Small intestine (tissue), 7 donors: ENCODE measurements around the gene DLG2. TPM values are rescaled to one million over a fixed set of nuclear protein-coding genes. Genes with fewer than 3 reads are reported as not detected.
"Not testable (repeated sequence)": the region's sequence is repeated elsewhere in the genome, so short reads cannot be mapped to it uniquely, and the experiment has no call there.

Experiments used
- DNase-seq, 2 donors: peaks; one replicate each; pipeline versions ENCODE4 v3.0.0 to v3.0.0-alpha.2; 2013
- FAIRE-seq: peaks from 2 replicates; lab custom pipeline; 2012; peaks lifted over from hg19 to GRCh38; lab: Jason Lieb, UNC
- H3K27ac ChIP-seq, 3 donors: one replicate each; pipeline ENCODE4 v1.5.1; 2013; ENCODE audit warnings: low read length in 2 of 3, mild to moderate bottlenecking in 2 of 3, control low read depth in 1 of 3, inconsistent platforms in 1 of 3, low read depth in 1 of 3, moderate library complexity in 1 of 3
- H3K27me3 ChIP-seq, 3 donors: one replicate each; pipeline ENCODE4 v1.6.1; 2013; ENCODE audit warnings: low read length in 3 of 3, inconsistent platforms in 1 of 3; ENCODE audit not compliant: control insufficient read depth in 3 of 3, insufficient read depth in 3 of 3
- H3K36me3 ChIP-seq, 3 donors: one replicate each; pipeline ENCODE4 v1.6.1; 2013; ENCODE audit warnings: low read length in 3 of 3, inconsistent platforms in 1 of 3, low read depth in 1 of 3, mild to moderate bottlenecking in 1 of 3, moderate library complexity in 1 of 3; ENCODE audit not compliant: control insufficient read depth in 3 of 3, insufficient read depth in 2 of 3
- H3K4me1 ChIP-seq, 3 donors: one replicate each; pipeline ENCODE4 v1.6.1; 2013; ENCODE audit warnings: low read length in 2 of 3, inconsistent platforms in 1 of 3, low read depth in 1 of 3, mild to moderate bottlenecking in 1 of 3, moderate library complexity in 1 of 3; ENCODE audit not compliant: control insufficient read depth in 3 of 3, insufficient read depth in 2 of 3
- H3K4me3 ChIP-seq, 3 donors: one replicate each; pipeline ENCODE4 v1.5.1; 2013; ENCODE audit warnings: low read length in 3 of 3, control low read depth in 1 of 3, inconsistent platforms in 1 of 3, low read depth in 1 of 3, mild to moderate bottlenecking in 1 of 3, moderate library complexity in 1 of 3
- H3K9me3 ChIP-seq, 2 donors: one replicate each; pipeline ENCODE4 v1.6.1; 2013; ENCODE audit warnings: low read depth in 1 of 2, low read length in 1 of 2; ENCODE audit not compliant: control insufficient read depth in 2 of 2, insufficient read depth in 1 of 2
- WGBS, 3 donors: extraction: QIAGEN DNeasy Blood & Tissue Kit; methylation state at CpG; one replicate each; pipeline ENCODE4 v1.1.7; 2013; 5-methylcytosine and 5-hydroxymethylcytosine counted together
- polyA plus RNA-seq, 4 donors: library from polyadenylated mRNA; stranded (reverse) in 3 of 4; unstranded in 1 of 4; fragments of 200-250 nt in 3 of 4; fragments of 120-200 nt in 1 of 4; gene quantifications; one replicate each; pipeline versions ENCODE4 v1.2.1 to v1.2.3, GENCODE V29; 2013
- donor health status: healthy with polysubstance abuse.
- donor health status: control.
- donor health status: control.
- donor health status: Bipolar disorder and iron deficiency.
- donor health status: healthy.

The DLG2 gene
- polyA plus RNA-seq, 4 donors = 0.22 to 1.6 (median 1.1) TPM

- DNase-seq (no peak), FAIRE-seq (no peak)
- no peaks in the 10 kb centered on the region for H3K27me3 ChIP-seq
- no peaks in the 10 kb centered on the region for H3K9me3 ChIP-seq
- 83 to 93% (median 88%) methylated on average over 2 of the region's 2 CpGs for WGBS, 3 donors
- H3K36me3 ChIP-seq = no peaks in the 10 kb centered on the region
- no peak overlapping the region for H3K27ac ChIP-seq
- H3K4me3 ChIP-seq = no peak overlapping the region
- no peaks in the 10 kb centered on the region for H3K4me1 ChIP-seq
These were observed 2178.5 kb downstream of the DLG2 start for GRCh38 chr11:83448686-83449085.

DNA sequence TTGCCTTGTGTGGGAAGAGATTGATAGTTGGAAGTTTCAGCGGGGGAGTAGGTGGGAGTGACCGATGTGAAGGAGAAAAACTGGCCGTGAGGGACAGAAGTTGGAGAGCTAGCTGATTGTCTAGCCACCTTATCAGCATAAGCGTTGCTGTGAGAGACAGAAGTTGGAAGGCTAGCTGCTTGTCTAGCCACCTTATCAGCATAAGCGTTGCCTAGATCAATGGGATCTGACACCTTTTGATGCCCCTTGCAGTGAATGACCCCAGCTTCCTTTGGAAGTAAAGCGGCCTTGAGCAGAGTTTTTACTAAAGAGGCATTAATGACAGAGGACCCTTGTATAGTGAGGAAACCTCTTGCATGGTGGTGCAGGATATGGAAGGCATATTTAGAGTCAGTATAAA lies 2183.3 kb downstream of the DLG2 start:
- H3K36me3 ChIP-seq, H3K4me1 ChIP-seq, FAIRE-seq, H3K27me3 ChIP-seq, H3K4me3 ChIP-seq, H3K27ac ChIP-seq, H3K9me3 ChIP-seq, DNase-seq: not testable (repeated sequence)
- WGBS, 3 donors = 52 to 57% (median 53%) methylated on average over 6 of the region's 6 CpGs

GRCh38 chr11:83441601-83442000 lies 2185.5 kb downstream of the DLG2 start:
- WGBS, 3 donors = 71 to 77% (median 75%) methylated on average over 2 of the region's 2 CpGs
- Histone ChIP-seq H3K4me1 (no peaks in the 10 kb centered on the region), H3K27ac (no peak overlapping the region), H3K27me3 (no peaks in the 10 kb centered on the region), H3K36me3 (no peaks in the 10 kb centered on the region), H3K4me3 (no peak overlapping the region), H3K9me3 (no peaks in the 10 kb centered on the region)
- DNase-seq = no peak
- no peak for FAIRE-seq

DNA sequence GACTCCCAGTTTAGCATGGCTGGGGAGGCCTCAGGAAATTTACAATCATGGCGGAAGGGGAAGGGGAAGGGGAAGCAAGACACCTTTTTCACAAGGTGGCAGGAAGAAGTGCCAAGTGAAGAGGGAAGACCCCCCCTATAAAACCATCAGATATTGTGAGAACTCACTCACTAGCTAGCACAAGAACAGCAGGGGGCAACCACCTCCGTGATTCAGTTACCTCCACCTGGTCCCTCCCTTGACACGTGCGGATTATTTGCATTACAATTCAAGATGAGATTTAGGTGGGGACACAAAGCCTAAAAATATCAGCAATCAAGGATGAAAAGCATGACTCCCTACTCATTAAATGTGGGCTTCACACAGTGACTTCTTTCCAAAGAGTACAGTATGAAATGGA lies 2186.0 kb downstream of the DLG2 start:
- no peak overlapping the region for H3K4me3 ChIP-seq
- H3K27me3 ChIP-seq = no peaks in the 10 kb centered on the region
- FAIRE-seq (no peak), DNase-seq (no peak)
- no peak overlapping the region for H3K27ac ChIP-seq
- no peaks in the 10 kb centered on the region for H3K9me3 ChIP-seq
- 60 to 69% (median 69%) methylated on average over 4 of the region's 4 CpGs for WGBS, 3 donors
- no peaks in the 10 kb centered on the region for H3K36me3 ChIP-seq
- no peaks in the 10 kb centered on the region for H3K4me1 ChIP-seq

- 52 to 77% (median 55%) methylated on average over 2 of the region's 2 CpGs for WGBS, 3 donors
- DNase-seq = no peak
- Histone ChIP-seq H3K4me1 (no peaks in the 10 kb centered on the region), H3K9me3 (no peaks in the 10 kb centered on the region), H3K27me3 (no peaks in the 10 kb centered on the region), H3K27ac (no peak overlapping the region), H3K36me3 (no peaks in the 10 kb centered on the region), H3K4me3 (no peak overlapping the region)
- FAIRE-seq = no peak
These were observed 2188.7 kb downstream of the DLG2 start for GRCh38 chr11:83438438-83438837.

DNA sequence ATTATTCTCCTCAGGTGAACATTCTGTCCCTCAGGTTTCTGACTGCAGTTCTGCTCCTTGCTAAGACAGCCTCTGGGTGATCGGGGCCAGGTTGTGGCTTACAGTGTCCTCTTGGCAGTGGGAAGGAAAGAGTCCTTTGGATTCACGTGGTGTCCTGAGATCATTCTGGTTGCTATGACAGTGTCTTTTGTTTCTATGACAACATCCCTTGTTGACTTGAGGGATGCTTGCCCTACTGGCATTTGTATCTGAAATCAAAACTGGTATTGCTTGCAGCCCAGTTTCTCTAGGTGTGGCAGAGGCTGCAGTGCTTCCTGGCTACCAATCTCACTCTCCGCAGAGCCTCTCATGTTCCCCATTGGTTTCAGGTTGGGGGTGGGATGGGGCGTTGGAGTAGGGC lies 2189.2 kb downstream of the DLG2 start:
- H3K4me3 ChIP-seq = no peak overlapping the region
- DNase-seq (no peak), FAIRE-seq (no peak)
- H3K27me3 ChIP-seq = no peaks in the 10 kb centered on the region
- H3K9me3 ChIP-seq = no peaks in the 10 kb centered on the region
- H3K4me1 ChIP-seq = no peaks in the 10 kb centered on the region
- H3K27ac ChIP-seq = no peak overlapping the region
- H3K36me3 ChIP-seq = no peaks in the 10 kb centered on the region
- WGBS, 3 donors = 71 to 78% (median 74%) methylated on average over 4 of the region's 4 CpGs

- no peak for DNase-seq
- no peaks in the 10 kb centered on the region for H3K36me3 ChIP-seq
- H3K4me1 ChIP-seq = no peaks in the 10 kb centered on the region
- H3K4me3 ChIP-seq = no peak overlapping the region
- 89 to 100% (median 90%) methylated on average over 3 of the region's 3 CpGs for WGBS, 3 donors
- no peak overlapping the region for H3K27ac ChIP-seq
- H3K27me3 ChIP-seq = no peaks in the 10 kb centered on the region
- no peak for FAIRE-seq
- no peaks in the 10 kb centered on the region for H3K9me3 ChIP-seq
These were observed 2190.3 kb downstream of the DLG2 start for GRCh38 chr11:83436855-83437254.

- not testable (repeated sequence) for H3K27ac ChIP-seq, H3K4me1 ChIP-seq, H3K9me3 ChIP-seq, H3K36me3 ChIP-seq, H3K4me3 ChIP-seq, FAIRE-seq, H3K27me3 ChIP-seq, DNase-seq
- WGBS, 3 donors = 64 to 74% (median 64%) methylated on average over 6 of the region's 6 CpGs
These were observed 2192.3 kb downstream of the DLG2 start for GRCh38 chr11:83434812-83435211.

- no peak for FAIRE-seq
- H3K27ac ChIP-seq = no peak overlapping the region
- peaks cover 0 to 5% of the 10 kb centered on the region in 2 donors for H3K9me3 ChIP-seq
- WGBS, 3 donors = 45 to 53% (median 46%) methylated on average over 2 of the region's 2 CpGs
- H3K4me1 ChIP-seq = no peaks in the 10 kb centered on the region
- no peaks in the 10 kb centered on the region for H3K27me3 ChIP-seq
- H3K4me3 ChIP-seq = no peak overlapping the region
- H3K36me3 ChIP-seq = no peaks in the 10 kb centered on the region
- DNase-seq = no peak
These were observed 2199.2 kb downstream of the DLG2 start for GRCh38 chr11:83427943-83428342.
